Measurements from ENCODE around the gene STMP1. TPM values are rescaled to one million over a fixed set of nuclear protein-coding genes. Genes with fewer than 3 reads are reported as not detected.

The STMP1 gene
- total RNA-seq, 4 donors from 2014 or later: 7.7 to 19.9 (median 11.8) TPM

DNA sequence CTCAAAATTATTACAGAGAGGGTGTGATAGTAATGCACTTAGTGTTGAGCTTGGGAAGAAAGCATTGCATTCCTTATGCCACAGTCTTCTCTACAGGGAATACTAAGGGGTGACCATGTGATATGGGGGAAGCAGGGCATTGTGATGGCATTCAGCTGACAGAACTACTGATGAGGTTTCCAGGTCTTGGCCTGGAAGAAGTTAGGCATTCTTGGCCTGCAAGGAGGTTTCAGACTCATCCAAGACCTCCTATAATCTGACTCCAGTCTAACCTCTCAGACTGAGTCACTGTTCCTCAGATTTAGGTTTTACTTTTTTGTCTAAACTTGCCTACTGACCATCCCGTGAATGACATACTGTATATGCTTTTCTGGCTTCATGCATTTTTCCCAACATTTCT is 7.9 kb downstream of the STMP1 start:
- no peaks in the 10 kb centered on the region for H3K36me3 ChIP-seq
- TF ChIP-seq, protein P1, sequence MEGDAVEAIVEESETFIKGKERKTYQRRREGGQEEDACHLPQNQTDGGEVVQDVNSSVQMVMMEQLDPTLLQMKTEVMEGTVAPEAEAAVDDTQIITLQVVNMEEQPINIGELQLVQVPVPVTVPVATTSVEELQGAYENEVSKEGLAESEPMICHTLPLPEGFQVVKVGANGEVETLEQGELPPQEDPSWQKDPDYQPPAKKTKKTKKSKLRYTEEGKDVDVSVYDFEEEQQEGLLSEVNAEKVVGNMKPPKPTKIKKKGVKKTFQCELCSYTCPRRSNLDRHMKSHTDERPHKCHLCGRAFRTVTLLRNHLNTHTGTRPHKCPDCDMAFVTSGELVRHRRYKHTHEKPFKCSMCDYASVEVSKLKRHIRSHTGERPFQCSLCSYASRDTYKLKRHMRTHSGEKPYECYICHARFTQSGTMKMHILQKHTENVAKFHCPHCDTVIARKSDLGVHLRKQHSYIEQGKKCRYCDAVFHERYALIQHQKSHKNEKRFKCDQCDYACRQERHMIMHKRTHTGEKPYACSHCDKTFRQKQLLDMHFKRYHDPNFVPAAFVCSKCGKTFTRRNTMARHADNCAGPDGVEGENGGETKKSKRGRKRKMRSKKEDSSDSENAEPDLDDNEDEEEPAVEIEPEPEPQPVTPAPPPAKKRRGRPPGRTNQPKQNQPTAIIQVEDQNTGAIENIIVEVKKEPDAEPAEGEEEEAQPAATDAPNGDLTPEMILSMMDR (IDR thresholded peaks at IDR 0.05 in 4 of 5, conservative IDR thresholded peaks at IDR 0.05 in 1 of 5): no peak
- TF ChIP-seq POLR2A (IDR thresholded peaks at IDR 0.05): no peak
- peaks cover 56 to 77% of the 10 kb centered on the region in 2 donors for H3K4me1 ChIP-seq
- no peak for DNase-seq
- intact Hi-C loops (cut with DNase I; ENCODE audit: low total_unique reads) (no loop called here), in situ Hi-C loops (cut with MboI; ENCODE audit: low sequenced_read_pairs in 4 of 4) (loop anchor here in 3 of 4 donors (10.0 to 25.0 kb wide), 3 partner anchors 125 to 342 kb away; no protein-coding TSS in a partner anchor)
- no peak overlapping the region for H3K4me3 ChIP-seq
- H3K27ac ChIP-seq: peak overlapping the region; percentile 39 to 70 (median 56)
- ATAC-seq: peak in 1 of 2 donors; percentile 49
- H3K27me3 ChIP-seq: no peaks in the 10 kb centered on the region
- no peaks in the 10 kb centered on the region for H3K9me3 ChIP-seq

DNA sequence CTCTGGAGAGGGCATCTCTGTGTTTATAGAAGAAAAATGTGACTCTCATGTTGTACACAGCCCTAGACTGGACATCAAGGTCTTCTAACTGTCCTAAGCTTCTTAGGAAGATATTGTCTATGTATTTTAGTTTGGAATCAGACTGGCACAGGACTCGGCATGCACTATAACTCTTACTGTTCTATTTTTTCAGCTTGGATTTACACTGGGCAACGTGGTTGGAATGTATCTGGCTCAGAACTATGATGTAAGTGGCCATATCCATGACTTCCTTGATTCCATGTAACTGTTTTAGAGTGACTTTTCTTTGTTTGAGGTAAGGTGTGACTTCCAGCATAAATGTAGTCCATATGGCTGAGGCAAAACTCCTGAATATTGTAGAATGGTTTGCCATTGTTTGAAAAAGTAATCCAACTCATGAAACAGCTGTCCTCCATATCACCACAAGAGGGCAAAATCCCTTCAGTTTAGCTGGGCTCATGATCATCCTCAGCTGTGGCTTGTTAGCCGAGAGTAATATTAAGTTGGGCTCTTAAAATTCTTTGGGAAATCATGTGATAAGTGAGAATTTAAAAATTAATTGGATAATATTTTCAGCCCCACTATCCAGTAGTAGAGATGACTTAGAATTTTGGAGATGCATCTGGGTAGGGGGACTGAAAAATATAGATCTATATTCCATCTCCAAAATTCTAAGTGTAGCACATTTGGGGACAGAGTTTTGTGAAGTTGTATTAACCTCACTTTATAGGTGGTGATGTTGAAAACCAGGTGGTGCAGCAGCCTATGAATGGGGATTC is 10.4 kb downstream of the STMP1 start:
- peaks cover 61 to 80% of the 10 kb centered on the region in 2 donors for H3K4me1 ChIP-seq
- in situ Hi-C loops (cut with MboI; ENCODE audit: low sequenced_read_pairs in 4 of 4) (loop anchor here in 3 of 4 donors (10.0 to 25.0 kb wide), 3 partner anchors 122 to 340 kb away; no protein-coding TSS in a partner anchor), intact Hi-C loops (cut with DNase I; ENCODE audit: low total_unique reads) (loop anchor here (2.0 kb wide), 1 partner anchor 82 kb away; no protein-coding TSS in a partner anchor)
- peak overlapping the region; percentile 47 to 62 (median 55) for H3K27ac ChIP-seq
- no peaks in the 10 kb centered on the region for H3K9me3 ChIP-seq
- ATAC-seq (peak; percentile 68 to 71), DNase-seq (no peak)
- H3K27me3 ChIP-seq: no peaks in the 10 kb centered on the region
- H3K4me3 ChIP-seq: no peak overlapping the region
- no peak for TF ChIP-seq POLR2A (IDR thresholded peaks at IDR 0.05)
- TF ChIP-seq, protein P1 (IDR thresholded peaks at IDR 0.05 in 4 of 5, conservative IDR thresholded peaks at IDR 0.05 in 1 of 5): peak; percentile 65 to 83 (median 75)
- no peaks in the 10 kb centered on the region for H3K36me3 ChIP-seq

DNA sequence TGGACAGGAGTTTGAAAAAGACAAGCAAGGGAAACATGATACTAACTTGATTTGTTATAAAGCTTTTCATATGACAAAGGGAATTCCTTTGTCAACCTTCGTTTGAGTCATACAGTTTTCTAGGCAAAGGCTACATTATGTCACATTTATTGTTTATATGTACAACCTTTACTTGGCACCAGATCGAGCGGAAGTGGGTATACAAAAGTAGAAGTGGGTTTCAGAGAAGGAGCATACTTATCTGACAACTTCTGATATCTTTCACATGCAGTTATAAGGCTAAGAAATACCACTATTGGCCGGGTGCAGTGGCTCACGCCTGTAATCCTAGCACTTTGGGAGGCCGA is 11.0 kb downstream of the STMP1 start:
- Histone ChIP-seq H3K4me3 (no peak overlapping the region), H3K27me3 (no peaks in the 10 kb centered on the region), H3K9me3 (no peaks in the 10 kb centered on the region), H3K36me3 (no peaks in the 10 kb centered on the region), H3K4me1 (peaks cover 67 to 80% of the 10 kb centered on the region in 2 donors), H3K27ac (peak overlapping the region; percentile 47 to 62 (median 55))
- DNase-seq (no peak), ATAC-seq (no peak)
- TF ChIP-seq POLR2A (IDR thresholded peaks at IDR 0.05): no peak
- TF ChIP-seq, protein P1 (IDR thresholded peaks at IDR 0.05 in 4 of 5, conservative IDR thresholded peaks at IDR 0.05 in 1 of 5): no peak
- intact Hi-C loops (cut with DNase I; ENCODE audit: low total_unique reads) (loop anchor here (2.0 kb wide), 1 partner anchor 81 kb away; no protein-coding TSS in a partner anchor), in situ Hi-C loops (cut with MboI; ENCODE audit: low sequenced_read_pairs in 4 of 4) (loop anchor here in 3 of 4 donors (10.0 to 25.0 kb wide), 3 partner anchors 121 to 339 kb away; no protein-coding TSS in a partner anchor)

DNA sequence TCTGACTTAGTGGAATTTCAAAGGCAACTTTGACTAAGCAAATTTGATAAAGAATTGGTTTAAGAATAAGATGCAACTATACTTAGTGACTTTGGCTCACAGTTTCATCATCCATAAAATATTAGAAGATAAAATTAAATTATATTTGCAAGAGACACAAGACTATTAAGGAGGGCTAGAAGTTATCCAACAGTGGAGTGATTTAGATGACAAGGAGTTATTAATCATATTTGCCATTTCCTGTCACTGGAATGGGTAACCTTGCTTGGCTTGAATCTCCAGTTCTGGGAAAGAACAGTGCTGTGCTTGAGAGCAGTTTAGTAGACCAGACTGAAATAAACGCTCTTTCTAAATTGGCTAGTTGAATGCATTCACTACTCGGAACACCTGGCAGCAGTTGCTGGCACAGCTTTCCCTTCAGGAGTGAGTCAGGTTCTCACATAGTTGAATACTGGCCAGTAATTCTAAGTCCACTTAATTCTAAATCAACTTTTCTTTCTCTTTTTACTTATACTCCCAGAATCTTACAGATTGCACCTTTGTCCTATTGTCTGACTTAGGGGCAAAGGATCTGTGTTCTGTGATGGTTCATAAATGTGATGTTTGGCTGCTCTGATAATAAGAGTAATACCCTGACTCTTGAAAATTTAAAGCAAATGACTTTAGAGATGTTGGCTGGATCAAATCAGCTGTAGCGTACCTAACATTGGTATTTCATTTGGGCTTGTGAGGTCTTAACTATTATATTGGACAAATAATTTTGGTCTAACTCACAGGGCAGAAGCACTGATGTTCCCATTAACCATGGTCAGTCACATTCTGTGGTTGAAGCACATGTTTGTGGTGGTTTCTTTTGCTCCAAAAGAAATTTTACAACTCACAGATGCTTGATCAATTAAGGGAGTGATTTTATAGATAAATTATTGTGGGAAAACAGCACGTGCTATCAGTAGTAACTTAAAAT is 16.6 kb downstream of the STMP1 start:
- H3K4me3 ChIP-seq: no peak overlapping the region

More for the DNA sequence above, 16.6 kb downstream of the STMP1 start:
- Histone ChIP-seq H3K36me3 (no peaks in the 10 kb centered on the region), H3K27ac (peak overlapping the region; percentile 7 to 37 (median 31)), H3K27me3 (no peaks in the 10 kb centered on the region), H3K4me1 (peaks cover 39 to 56% of the 10 kb centered on the region in 2 donors), H3K9me3 (no peaks in the 10 kb centered on the region)
- intact Hi-C loops (cut with DNase I; ENCODE audit: low total_unique reads): no loop called here
- TF ChIP-seq POLR2A (IDR thresholded peaks at IDR 0.05): no peak
- TF ChIP-seq, protein P1 (IDR thresholded peaks at IDR 0.05 in 4 of 5, conservative IDR thresholded peaks at IDR 0.05 in 1 of 5): no peak
- DNase-seq (peak; percentile 49 to 71), ATAC-seq (peak; percentile 80 to 85)
- in situ Hi-C loops (cut with MboI; ENCODE audit: low sequenced_read_pairs in 4 of 4): loop anchor here in 2 of 4 donors (10.0 kb wide), 2 partner anchors 116 to 326 kb away; no protein-coding TSS in a partner anchor
